ENCODE results near the gene TMEM63A. TPM values are rescaled to one million over a fixed set of nuclear protein-coding genes. Genes with fewer than 3 reads are reported as not detected.

The TMEM63A gene
- total and polyA plus RNA-seq, 2 of the 13 experiments (the other 11 are each of a cell fraction or from before 2014, with no cell fraction given), result 23.9 to 53.3 TPM

GRCh38 chr1:225891229-225891972 is 9.2 kb upstream of the TMEM63A start (continued):
- TF ChIP-seq, protein P1, sequence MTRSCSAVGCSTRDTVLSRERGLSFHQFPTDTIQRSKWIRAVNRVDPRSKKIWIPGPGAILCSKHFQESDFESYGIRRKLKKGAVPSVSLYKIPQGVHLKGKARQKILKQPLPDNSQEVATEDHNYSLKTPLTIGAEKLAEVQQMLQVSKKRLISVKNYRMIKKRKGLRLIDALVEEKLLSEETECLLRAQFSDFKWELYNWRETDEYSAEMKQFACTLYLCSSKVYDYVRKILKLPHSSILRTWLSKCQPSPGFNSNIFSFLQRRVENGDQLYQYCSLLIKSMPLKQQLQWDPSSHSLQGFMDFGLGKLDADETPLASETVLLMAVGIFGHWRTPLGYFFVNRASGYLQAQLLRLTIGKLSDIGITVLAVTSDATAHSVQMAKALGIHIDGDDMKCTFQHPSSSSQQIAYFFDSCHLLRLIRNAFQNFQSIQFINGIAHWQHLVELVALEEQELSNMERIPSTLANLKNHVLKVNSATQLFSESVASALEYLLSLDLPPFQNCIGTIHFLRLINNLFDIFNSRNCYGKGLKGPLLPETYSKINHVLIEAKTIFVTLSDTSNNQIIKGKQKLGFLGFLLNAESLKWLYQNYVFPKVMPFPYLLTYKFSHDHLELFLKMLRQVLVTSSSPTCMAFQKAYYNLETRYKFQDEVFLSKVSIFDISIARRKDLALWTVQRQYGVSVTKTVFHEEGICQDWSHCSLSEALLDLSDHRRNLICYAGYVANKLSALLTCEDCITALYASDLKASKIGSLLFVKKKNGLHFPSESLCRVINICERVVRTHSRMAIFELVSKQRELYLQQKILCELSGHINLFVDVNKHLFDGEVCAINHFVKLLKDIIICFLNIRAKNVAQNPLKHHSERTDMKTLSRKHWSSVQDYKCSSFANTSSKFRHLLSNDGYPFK (CRISPR knock-in tag; IDR thresholded peaks at IDR 0.05; ENCODE audit: borderline replicate concordance), result no peak
- TF ChIP-seq KAT8 (CRISPR knock-in tag; IDR thresholded peaks at IDR 0.05) (no peak), DPF2 (CRISPR knock-in tag; IDR thresholded peaks at IDR 0.05; ENCODE audit: borderline replicate concordance, low read depth) (no peak), MLLT10 (CRISPR knock-in tag; IDR thresholded peaks at IDR 0.05) (no peak), PITX1 (CRISPR knock-in tag; IDR thresholded peaks at IDR 0.05) (no peak), CEBPG (CRISPR knock-in tag; IDR thresholded peaks at IDR 0.05) (peak; percentile 72), TEAD2 (CRISPR knock-in tag; IDR thresholded peaks at IDR 0.05) (no peak), MEIS2 (CRISPR knock-in tag; IDR thresholded peaks at IDR 0.05) (no peak), PAF1 (CRISPR knock-in tag; IDR thresholded peaks at IDR 0.05) (no peak), ZNF24 (IDR thresholded peaks at IDR 0.05) (no peak), ZFP62 (CRISPR knock-in tag; IDR thresholded peaks at IDR 0.05) (no peak), CAMTA2 (CRISPR knock-in tag; IDR thresholded peaks at IDR 0.05; ENCODE audit: borderline replicate concordance) (no peak), ZNF674 (CRISPR knock-in tag; IDR thresholded peaks at IDR 0.05; ENCODE audit: low read depth) (no peak), RNF2 (conservative IDR thresholded peaks at IDR 0.05; ENCODE audit: low read depth) (no peak), CCAR2 (optimal IDR thresholded peaks at IDR 0.05; ENCODE audit: low read depth, low read length) (no peak), THAP11 (CRISPR knock-in tag; IDR thresholded peaks at IDR 0.05) (no peak)
- TF ChIP-seq, protein P2, sequence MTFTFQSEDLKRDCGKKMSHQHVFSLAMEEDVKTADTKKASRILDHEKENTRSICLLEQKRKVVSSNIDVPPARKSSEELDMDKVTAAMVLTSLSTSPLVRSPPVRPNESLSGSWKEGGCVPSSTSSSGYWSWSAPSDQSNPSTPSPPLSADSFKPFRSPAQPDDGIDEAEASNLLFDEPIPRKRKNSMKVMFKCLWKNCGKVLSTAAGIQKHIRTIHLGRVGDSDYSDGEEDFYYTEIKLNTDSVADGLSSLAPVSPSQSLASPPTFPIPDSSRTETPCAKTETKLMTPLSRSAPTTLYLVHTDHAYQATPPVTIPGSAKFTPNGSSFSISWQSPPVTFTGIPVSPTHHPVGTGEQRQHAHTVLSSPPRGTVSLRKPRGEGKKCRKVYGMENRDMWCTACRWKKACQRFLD (CRISPR knock-in tag; IDR thresholded peaks at IDR 0.05; ENCODE audit: borderline replicate concordance), result no peak
- TF ChIP-seq, protein P3, sequence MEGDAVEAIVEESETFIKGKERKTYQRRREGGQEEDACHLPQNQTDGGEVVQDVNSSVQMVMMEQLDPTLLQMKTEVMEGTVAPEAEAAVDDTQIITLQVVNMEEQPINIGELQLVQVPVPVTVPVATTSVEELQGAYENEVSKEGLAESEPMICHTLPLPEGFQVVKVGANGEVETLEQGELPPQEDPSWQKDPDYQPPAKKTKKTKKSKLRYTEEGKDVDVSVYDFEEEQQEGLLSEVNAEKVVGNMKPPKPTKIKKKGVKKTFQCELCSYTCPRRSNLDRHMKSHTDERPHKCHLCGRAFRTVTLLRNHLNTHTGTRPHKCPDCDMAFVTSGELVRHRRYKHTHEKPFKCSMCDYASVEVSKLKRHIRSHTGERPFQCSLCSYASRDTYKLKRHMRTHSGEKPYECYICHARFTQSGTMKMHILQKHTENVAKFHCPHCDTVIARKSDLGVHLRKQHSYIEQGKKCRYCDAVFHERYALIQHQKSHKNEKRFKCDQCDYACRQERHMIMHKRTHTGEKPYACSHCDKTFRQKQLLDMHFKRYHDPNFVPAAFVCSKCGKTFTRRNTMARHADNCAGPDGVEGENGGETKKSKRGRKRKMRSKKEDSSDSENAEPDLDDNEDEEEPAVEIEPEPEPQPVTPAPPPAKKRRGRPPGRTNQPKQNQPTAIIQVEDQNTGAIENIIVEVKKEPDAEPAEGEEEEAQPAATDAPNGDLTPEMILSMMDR (CRISPR knock-in tag; IDR thresholded peaks at IDR 0.05), result no peak
- TF ChIP-seq, protein P4, sequence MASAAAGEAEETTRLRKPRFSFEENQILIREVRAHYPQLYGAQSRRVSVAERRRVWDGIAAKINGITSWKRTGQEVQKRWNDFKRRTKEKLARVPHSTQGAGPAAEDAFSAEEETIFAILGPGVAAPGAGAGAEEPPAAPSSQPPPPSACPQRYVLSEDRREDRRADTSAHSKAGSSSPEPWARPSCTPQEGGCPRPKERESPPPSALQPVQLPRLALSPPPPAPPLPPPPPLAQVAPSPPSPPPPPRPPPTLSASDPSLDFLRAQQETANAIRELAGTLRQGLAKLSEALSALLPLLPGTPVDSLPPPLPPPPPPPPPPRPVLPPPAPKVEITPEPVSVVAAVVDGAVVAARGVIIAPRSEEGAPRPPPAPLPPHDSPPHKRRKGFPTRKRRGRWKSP (CRISPR knock-in tag; IDR thresholded peaks at IDR 0.05), result 0 out of 2 replicates have a peak, but pooled peaks have one; percentile 33
- TF ChIP-seq, protein P5, sequence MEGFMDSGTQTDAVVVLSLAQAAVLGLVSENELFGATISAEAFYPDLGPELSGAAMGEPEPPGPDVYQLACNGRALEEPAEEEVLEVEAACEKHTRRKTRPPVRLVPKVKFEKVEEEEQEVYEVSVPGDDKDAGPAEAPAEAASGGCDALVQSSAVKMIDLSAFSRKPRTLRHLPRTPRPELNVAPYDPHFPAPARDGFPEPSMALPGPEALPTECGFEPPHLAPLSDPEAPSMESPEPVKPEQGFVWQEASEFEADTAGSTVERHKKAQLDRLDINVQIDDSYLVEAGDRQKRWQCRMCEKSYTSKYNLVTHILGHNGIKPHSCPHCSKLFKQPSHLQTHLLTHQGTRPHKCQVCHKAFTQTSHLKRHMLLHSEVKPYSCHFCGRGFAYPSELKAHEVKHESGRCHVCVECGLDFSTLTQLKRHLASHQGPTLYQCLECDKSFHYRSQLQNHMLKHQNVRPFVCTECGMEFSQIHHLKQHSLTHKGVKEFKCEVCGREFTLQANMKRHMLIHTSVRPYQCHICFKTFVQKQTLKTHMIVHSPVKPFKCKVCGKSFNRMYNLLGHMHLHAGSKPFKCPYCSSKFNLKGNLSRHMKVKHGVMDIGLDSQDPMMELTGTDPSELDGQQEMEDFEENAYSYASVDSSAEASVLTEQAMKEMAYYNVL (CRISPR knock-in tag; IDR thresholded peaks at IDR 0.05; ENCODE audit: borderline replicate concordance), result no peak

Data from HepG2 (cell line).